HG02798 (cell line): ENCODE data around the gene A3GALT2.

Experiments used
- ATAC-seq: cut with Tn5 transposase; IDR thresholded peaks from one replicate; pipeline ENCODE4 v1.9.1; 2021; ENCODE audit warnings: mild to moderate bottlenecking; ENCODE audit not compliant: unreplicated experiment, poor library complexity

Gene A3GALT2

DNA sequence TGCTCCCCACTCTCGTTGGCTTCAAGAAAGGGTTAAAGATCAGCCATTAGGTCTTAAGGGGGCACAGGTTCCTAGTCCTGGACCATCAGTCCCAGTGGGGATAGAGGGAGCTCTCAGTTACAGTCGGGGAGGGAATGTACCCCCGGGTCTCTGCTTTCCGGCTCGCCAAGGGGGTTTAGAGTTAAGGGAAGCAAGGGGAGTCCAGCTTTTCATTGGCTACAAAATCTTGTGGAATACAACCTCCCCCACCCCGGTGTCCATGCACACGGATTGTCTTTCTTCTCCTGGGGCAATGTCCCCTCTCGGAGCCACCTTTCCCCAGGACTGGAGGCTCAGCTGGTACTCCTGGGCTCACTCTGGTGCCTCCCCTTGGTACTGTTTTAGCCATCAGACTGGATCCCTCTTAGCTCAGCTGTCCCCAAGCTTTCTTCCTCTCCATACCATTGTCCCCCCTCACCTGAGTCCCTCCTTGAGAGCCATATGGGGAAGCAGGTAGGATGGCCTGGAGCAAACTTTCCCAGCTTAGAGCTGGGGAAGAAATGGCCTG is at the start of gene A3GALT2:
Gene A3GALT2, minus strand, starts transcription at position 480 of the 547 bp plus-strand sequence. Its CDS starts 0 bp downstream, at position 480.
- no peak for ATAC-seq

GRCh38 chr1:33370301-33370700 is 49.4 kb upstream of the A3GALT2 start:
- ATAC-seq = no peak

DNA sequence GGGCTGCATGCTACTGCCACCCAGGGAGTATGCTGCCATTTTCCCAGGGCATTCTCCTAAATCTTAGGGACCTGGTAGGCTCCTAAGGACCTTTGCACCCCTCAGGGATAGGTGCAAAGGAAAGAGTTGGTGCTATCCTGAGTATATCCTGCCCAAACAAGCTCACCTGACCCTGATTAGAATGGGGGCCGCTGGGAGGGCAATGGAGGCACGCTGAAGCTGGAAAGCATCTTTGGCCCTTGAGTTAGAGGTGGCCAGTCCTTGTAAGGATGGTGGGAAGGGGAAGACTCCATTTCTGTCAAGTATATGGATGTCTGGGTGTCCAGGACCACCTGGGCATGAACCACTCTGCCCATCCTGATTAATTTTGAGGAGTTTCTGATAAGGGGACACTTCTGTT is 48.9 kb upstream of the A3GALT2 start:
- no peak for ATAC-seq

- no peak for ATAC-seq
These were observed 48.2 kb upstream of the A3GALT2 start for GRCh38 chr1:33369081-33369480.

DNA sequence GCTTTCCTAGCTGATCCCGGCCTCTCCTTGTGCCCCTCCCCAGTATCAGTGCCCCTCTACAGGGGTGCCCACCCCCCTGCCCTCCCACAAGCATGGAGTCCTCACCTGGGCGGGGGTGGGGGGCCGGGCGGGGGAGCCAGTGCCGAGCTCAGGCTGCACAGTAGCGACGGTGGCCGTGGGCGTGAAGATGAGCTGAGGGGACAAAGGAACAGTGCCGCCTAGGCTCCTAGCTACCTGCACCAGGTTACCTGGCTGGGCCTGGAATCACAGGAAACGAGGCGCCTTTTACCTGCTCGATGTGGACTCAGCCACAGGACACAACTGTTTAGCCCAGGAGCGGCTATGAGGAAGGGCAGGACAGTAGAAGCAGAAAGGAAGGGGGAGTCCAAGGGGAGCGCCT is 47.5 kb upstream of the A3GALT2 start:
- no peak for ATAC-seq

GRCh38 chr1:33367485-33368405 is 46.8 kb upstream of the A3GALT2 start:
- ATAC-seq = no peak

DNA sequence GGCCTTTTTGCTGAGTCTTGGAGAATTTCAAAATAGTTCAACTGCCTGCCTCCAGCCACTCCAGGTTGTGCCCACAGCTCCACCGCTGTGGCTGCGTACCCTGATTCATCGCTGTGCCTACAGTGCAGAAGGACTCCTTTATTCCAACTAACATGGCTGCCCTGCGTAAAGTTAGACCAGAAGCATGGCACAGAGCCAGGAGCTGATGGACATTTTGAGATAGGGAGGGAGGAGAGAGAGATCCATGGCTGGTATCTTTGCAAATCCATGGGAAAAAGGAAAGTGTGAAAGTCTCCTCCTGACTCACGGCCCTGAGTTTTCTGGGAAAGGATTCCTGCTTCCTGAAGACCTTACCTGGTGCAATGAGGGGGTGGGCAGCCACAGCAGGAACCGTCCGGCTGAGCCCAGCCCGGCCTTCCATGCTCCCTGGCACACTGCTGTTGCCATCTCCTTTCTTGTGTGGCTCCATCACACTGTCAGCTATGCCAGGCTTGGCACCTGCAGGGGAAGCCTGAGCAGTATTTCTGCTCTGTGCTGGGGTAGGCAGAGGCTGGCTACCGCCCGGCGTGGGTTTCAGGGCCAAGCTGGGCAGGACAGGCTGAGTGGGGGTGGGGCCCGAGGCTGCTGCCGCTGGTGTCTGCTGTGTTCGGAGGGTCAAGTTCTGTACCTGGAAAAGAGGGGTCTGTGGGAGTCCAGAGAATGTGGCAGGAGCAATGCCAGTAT is 46.0 kb upstream of the A3GALT2 start:
- no peak for ATAC-seq

DNA sequence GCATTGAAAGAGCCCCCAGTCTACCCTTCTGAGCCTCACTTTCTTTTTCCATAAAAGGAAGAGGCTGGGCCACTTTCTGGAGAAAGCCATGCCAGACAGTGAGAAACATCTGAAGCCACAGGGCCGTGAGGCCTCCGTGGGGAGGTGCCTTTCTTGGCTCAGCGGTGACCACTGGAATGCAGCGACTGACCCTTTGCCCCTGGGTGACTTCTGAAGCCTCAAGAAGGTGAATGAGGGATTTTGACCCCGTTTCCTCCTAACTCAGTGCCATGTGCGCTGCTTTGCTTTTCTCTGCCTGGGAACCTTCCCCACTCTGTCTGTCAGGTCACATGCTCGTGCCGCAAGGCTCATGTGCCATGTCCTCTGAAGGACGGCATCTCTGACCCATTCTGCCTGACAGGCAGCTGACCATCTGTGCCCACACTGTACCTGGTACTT is 44.7 kb upstream of the A3GALT2 start:
- ATAC-seq = no peak

- no peak for ATAC-seq
These were observed 43.6 kb upstream of the A3GALT2 start for GRCh38 chr1:33364565-33364918.

GRCh38 chr1:33363470-33363861 is 42.6 kb upstream of the A3GALT2 start:
- ATAC-seq = no peak

DNA sequence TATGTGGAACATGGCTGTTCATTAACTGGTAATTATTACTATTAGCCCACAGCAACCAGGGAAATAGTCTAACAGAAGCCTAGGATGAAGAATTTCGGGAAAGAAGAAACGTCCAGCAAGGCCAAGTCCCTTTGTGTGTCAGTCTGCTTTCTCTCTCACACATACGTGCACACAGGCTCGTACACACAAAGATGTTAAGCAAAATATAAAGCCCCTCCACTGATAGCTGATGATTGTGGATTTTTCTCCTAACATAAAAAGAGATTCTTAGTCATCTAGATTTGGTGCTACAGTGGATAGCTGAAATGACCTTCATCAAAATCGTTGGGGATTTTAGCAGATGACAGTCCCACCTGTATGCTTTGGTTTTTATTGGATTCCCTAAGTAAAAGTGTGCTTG is 42.1 kb upstream of the A3GALT2 start:
- ATAC-seq = no peak

- no peak for ATAC-seq
These were observed 40.8 kb upstream of the A3GALT2 start for GRCh38 chr1:33361532-33362235.

- no peak for ATAC-seq
These were observed 39.5 kb upstream of the A3GALT2 start for GRCh38 chr1:33360367-33360766.

GRCh38 chr1:33359931-33360330 is 39.0 kb upstream of the A3GALT2 start:
- ATAC-seq = no peak

- ATAC-seq = no peak
These were observed 38.1 kb upstream of the A3GALT2 start for GRCh38 chr1:33358795-33359503.

DNA sequence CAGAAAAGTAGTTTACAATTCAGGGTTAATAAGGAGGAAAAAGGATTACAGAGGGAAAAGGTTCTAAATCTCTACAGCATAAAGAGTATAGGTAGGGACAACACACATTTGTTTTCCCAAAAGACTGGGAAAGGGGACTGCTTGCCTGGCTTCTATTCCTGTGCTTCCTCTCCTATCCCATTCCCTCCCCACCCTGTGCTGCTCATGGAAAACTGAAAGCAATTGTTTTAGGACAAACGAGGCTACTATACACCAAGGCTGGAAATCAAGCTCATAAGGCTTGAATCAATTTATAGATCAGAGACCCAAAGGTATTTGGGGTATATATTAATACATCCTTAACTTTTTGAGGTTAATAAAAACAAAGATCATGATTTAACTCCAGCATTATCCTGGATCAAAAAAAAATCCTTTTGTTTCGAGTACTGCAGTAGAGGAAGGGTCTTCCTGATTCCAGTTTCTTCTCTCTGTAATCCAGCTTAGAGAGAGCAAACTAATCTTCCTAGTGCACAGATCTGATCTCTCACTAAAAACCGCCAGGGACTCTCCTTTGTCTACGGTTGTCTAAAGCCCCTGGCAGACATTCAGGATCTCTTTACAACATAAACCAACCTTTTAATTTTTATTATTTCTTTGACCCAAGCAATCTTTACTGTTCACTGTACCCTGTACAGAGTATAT is 37.4 kb upstream of the A3GALT2 start:
- no peak for ATAC-seq

DNA sequence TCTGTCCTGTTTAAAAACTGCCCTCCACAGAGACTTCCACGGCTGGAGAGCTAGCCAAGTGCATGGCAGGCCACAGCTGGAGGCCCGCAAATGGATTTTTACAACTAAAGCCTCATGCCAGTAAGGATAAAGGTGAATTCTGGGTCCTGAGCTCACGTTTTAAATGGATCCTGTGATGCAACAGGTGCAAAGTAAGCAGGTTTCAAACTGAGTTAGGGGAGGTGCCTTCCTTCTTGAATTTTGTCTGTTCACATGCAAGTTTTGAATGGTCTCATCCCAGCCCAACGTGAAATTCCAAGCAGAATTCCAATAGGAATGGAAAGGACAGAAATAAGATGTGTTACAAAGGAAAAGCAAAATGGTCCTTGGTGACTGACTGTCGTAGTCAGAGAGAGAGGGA is 36.2 kb upstream of the A3GALT2 start:
- ATAC-seq = no peak

- no peak for ATAC-seq
These were observed 33.9 kb upstream of the A3GALT2 start for GRCh38 chr1:33354707-33355316.

GRCh38 chr1:33353531-33353930 is 32.6 kb upstream of the A3GALT2 start:
- no peak for ATAC-seq
